ENCODE measurements around the gene EPB41. TPM values are rescaled to one million over a fixed set of nuclear protein-coding genes. Genes with fewer than 3 reads are reported as not detected.
A peak's percentile ranks its signal among the peaks of the same experiment; 100 is the strongest.
"Not testable (repeated sequence)": the region's sequence is repeated elsewhere in the genome, so short reads cannot be mapped to it uniquely, and the experiment has no call there.

Gene EPB41
- total and polyA plus RNA-seq, 7 donors, result 13.2 to 35.1 (median 27.1) TPM

GRCh38 chr1:28871631-28872401 is 42.6 kb upstream of the EPB41 start:
- no peaks in the 10 kb centered on the region for H3K9me3 ChIP-seq
- WGBS, 2 donors, result 68 to 81% methylated on average over 12 of the region's 12 CpGs
- H3K27me3 ChIP-seq, result peaks cover 0 to 8% (median 0%) of the 10 kb centered on the region in 3 donors
- no peaks in the 10 kb centered on the region for H3K4me1 ChIP-seq
- DNase-seq, result no peak
- TF ChIP-seq EP300 (IDR thresholded peaks at IDR 0.05), result no peak
- no peak for TF ChIP-seq CTCF (IDR thresholded peaks at IDR 0.05)
- no peak for TF ChIP-seq POLR2A (IDR thresholded peaks at IDR 0.05)
- TF ChIP-seq POLR2AphosphoS5 (IDR thresholded peaks at IDR 0.05), result no peak
- no peaks in the 10 kb centered on the region for H3K36me3 ChIP-seq
- no peak overlapping the region for H3K27ac ChIP-seq
- H3K4me3 ChIP-seq, result no peak overlapping the region
- intact Hi-C loops (cut with DNase I), result no loop called here

- not testable (repeated sequence) for H3K36me3 ChIP-seq, H3K27ac ChIP-seq, H3K27me3 ChIP-seq, H3K4me3 ChIP-seq, DNase-seq, H3K9me3 ChIP-seq, H3K4me1 ChIP-seq
- WGBS, 2 donors, result 55 to 84% methylated on average over 5 of the region's 5 CpGs
- intact Hi-C loops (cut with DNase I), result loop anchor here (5.0 kb wide), 2 partner anchors 233 to 518 kb away; partner anchors contain the start of gene TAF12
Measured at GRCh38 chr1:28875134-28875533, 39.2 kb upstream of the EPB41 start.

- TF ChIP-seq POLR2AphosphoS5 (IDR thresholded peaks at IDR 0.05), result no peak
- peak; percentile 80 to 91 (median 86) for TF ChIP-seq CTCF (IDR thresholded peaks at IDR 0.05)
- no peak for TF ChIP-seq EP300 (IDR thresholded peaks at IDR 0.05)
- H3K9me3 ChIP-seq, result no peaks in the 10 kb centered on the region
- H3K4me1 ChIP-seq, result peaks cover 0 to 5% (median 2%) of the 10 kb centered on the region in 4 donors
- intact Hi-C loops (cut with DNase I), result loop anchor here (1.0 to 5.0 kb wide), 4 partner anchors 92 to 520 kb away; partner anchors contain the start of gene TAF12
- H3K27ac ChIP-seq, result no peak overlapping the region
- WGBS, 2 donors, result 18 to 27% methylated on average over 18 of the region's 18 CpGs
- no peaks in the 10 kb centered on the region for H3K27me3 ChIP-seq
- H3K36me3 ChIP-seq, result no peaks in the 10 kb centered on the region
- DNase-seq, result peak; percentile 84
- H3K4me3 ChIP-seq, result no peak overlapping the region
Measured at GRCh38 chr1:28877132-28877781, 37.1 kb upstream of the EPB41 start.

- Histone ChIP-seq H3K4me3 (no peak overlapping the region), H3K4me1 (peaks cover 0 to 8% (median 5%) of the 10 kb centered on the region in 4 donors), H3K9me3 (no peaks in the 10 kb centered on the region)
Measured at GRCh38 chr1:28878796-28879195, 35.6 kb upstream of the EPB41 start.

More at GRCh38 chr1:28878796-28879195, 35.6 kb upstream of the EPB41 start:
- H3K27me3 ChIP-seq, result no peaks in the 10 kb centered on the region
- 87 to 92% methylated on average over 4 of the region's 4 CpGs for WGBS, 2 donors
- H3K27ac ChIP-seq, result no peak overlapping the region
- DNase-seq, result no peak
- no peaks in the 10 kb centered on the region for H3K36me3 ChIP-seq
- intact Hi-C loops (cut with DNase I), result loop anchor here (5.0 kb wide), 2 partner anchors 236 to 521 kb away; partner anchors contain the start of gene TAF12
- TF ChIP-seq POLR2A (IDR thresholded peaks at IDR 0.05) (no peak), EP300 (IDR thresholded peaks at IDR 0.05) (no peak), POLR2AphosphoS5 (IDR thresholded peaks at IDR 0.05) (no peak), CTCF (IDR thresholded peaks at IDR 0.05) (no peak)

Measured in sigmoid colon (tissue), 7 donors.